Measurements from ENCODE around the gene TEX36. TPM values are rescaled to one million over a fixed set of nuclear protein-coding genes. Genes with fewer than 3 reads are reported as not detected.
"Not testable (repeated sequence)": the region's sequence is repeated elsewhere in the genome, so short reads cannot be mapped to it uniquely, and the experiment has no call there.

TEX36 gene
- total RNA-seq, 4 donors from 2014 or later = not detected

DNA sequence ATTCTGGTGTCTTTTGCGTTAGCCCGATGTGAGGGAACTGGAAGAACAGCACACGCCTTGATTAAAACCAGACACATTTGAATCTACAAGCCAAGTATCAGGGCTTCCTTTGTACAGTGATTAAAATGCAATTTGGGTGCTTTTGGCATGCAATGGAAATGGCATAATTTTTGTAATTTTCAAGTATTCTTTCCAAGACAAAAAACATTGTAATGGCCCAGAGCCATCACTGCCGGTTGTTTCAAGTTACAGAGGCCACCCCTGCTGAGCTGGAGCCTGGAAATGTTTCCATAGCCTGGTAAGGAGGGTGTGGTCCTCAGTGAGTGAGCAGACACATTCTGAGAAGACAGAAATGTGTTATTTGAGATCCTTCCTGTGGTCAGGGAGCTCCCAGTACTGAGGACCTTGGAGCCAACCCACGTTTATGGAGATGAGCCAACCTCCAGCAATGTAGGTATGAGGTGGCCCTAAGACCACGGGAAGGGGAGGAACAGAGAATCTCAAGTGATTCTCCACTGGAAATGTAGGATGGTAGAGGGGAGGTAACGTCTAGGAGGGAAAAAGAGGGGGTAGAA lies 20.9 kb downstream of the TEX36 start:
- DNase-seq = no peak
- Histone ChIP-seq H3K36me3 (no peaks in the 10 kb centered on the region), H3K27me3 (no peaks in the 10 kb centered on the region), H3K27ac (no peak overlapping the region), H3K4me3 (replicated peaks in 1 of 3) (no peak overlapping the region), H3K9me3 (no peaks in the 10 kb centered on the region), H3K4me1 (no peaks in the 10 kb centered on the region)
- intact Hi-C loops (cut with DNase I) = no loop called here
- WGBS, 2 donors = 57 to 65% methylated on average over 7 of the region's 7 CpGs
- no peak for TF ChIP-seq POLR2A (IDR thresholded peaks at IDR 0.05)
- TF ChIP-seq, protein P1, sequence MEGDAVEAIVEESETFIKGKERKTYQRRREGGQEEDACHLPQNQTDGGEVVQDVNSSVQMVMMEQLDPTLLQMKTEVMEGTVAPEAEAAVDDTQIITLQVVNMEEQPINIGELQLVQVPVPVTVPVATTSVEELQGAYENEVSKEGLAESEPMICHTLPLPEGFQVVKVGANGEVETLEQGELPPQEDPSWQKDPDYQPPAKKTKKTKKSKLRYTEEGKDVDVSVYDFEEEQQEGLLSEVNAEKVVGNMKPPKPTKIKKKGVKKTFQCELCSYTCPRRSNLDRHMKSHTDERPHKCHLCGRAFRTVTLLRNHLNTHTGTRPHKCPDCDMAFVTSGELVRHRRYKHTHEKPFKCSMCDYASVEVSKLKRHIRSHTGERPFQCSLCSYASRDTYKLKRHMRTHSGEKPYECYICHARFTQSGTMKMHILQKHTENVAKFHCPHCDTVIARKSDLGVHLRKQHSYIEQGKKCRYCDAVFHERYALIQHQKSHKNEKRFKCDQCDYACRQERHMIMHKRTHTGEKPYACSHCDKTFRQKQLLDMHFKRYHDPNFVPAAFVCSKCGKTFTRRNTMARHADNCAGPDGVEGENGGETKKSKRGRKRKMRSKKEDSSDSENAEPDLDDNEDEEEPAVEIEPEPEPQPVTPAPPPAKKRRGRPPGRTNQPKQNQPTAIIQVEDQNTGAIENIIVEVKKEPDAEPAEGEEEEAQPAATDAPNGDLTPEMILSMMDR (IDR thresholded peaks at IDR 0.05) = no peak

- TF ChIP-seq POLR2A (IDR thresholded peaks at IDR 0.05) = no peak
- TF ChIP-seq, protein P1 (IDR thresholded peaks at IDR 0.05) = no peak
- Histone ChIP-seq H3K4me1 (no peaks in the 10 kb centered on the region), H3K27ac (no peak overlapping the region), H3K27me3 (no peaks in the 10 kb centered on the region), H3K4me3 (replicated peaks in 1 of 3) (no peak overlapping the region), H3K9me3 (no peaks in the 10 kb centered on the region), H3K36me3 (no peaks in the 10 kb centered on the region)
- WGBS, 2 donors = 78 to 82% methylated on average over 11 to 12 of the region's 12 CpGs
- DNase-seq = no peak
- intact Hi-C loops (cut with DNase I) = no loop called here
Measured at GRCh38 chr10:125661431-125661940, 21.5 kb downstream of the TEX36 start.

GRCh38 chr10:125659071-125659470 lies 23.9 kb downstream of the TEX36 start:
- DNase-seq = no peak
- WGBS, 2 donors = 87 to 90% methylated on average over 1 of the region's 1 CpG

GRCh38 chr10:125656523-125656922 lies 26.4 kb downstream of the TEX36 start:
- Histone ChIP-seq H3K9me3 (no peaks in the 10 kb centered on the region), H3K4me1 (no peaks in the 10 kb centered on the region), H3K27ac (no peak overlapping the region), H3K36me3 (no peaks in the 10 kb centered on the region), H3K4me3 (replicated peaks in 1 of 3) (no peak overlapping the region), H3K27me3 (no peaks in the 10 kb centered on the region)
- intact Hi-C loops (cut with DNase I) = no loop called here
- whole genome bisulfite sequencing, 2 donors = 72 to 87% methylated on average over 3 of the region's 3 CpGs
- no peak for TF ChIP-seq POLR2A (IDR thresholded peaks at IDR 0.05)
- TF ChIP-seq, protein P1 (IDR thresholded peaks at IDR 0.05) = no peak
- no peak for DNase-seq

More at GRCh38 chr10:125659071-125659470, 23.9 kb downstream of the TEX36 start:
- Histone ChIP-seq H3K36me3 (no peaks in the 10 kb centered on the region), H3K27me3 (no peaks in the 10 kb centered on the region), H3K4me1 (no peaks in the 10 kb centered on the region), H3K27ac (no peak overlapping the region), H3K9me3 (no peaks in the 10 kb centered on the region), H3K4me3 (replicated peaks in 1 of 3) (no peak overlapping the region)
- intact Hi-C loops (cut with DNase I) = no loop called here
- TF ChIP-seq, protein P1 (IDR thresholded peaks at IDR 0.05) = no peak
- TF ChIP-seq POLR2A (IDR thresholded peaks at IDR 0.05) = no peak

DNA sequence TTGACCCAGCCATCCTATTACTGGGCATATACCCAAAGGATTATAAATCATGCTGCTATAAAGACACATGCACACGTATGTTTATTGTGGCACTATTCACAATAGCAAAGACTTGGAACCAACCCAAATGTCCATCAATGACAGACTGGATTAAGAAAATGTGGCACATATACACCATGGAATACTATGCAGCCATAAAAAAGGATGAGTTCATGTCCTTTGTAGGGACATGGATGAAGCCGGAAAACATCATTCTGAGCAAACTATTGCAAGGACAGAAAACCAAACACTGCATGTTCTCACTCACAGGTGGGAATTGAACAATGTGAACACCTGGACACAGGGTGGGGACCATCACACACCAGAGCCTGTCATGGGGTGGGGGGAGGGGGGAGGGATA lies 29.9 kb downstream of the TEX36 start:
- DNase-seq; H3K4me1 ChIP-seq; intact Hi-C loops (cut with DNase I); H3K4me3 ChIP-seq (replicated peaks in 1 of 3); H3K27ac ChIP-seq; H3K27me3 ChIP-seq; H3K36me3 ChIP-seq; H3K9me3 ChIP-seq: not testable (repeated sequence)
- 92 to 100% methylated on average over 2 of the region's 2 CpGs for WGBS, 2 donors

Measured in thyroid gland (tissue), 4 donors.